ACHN (cell line): ENCODE data around the gene PIGQ.
A peak's percentile ranks its signal among the peaks of the same experiment; 100 is the strongest.

Experiments used
- DNase-seq: peaks from one replicate; pipeline ENCODE4 v3.0.0-alpha.2; 2015
- in situ Hi-C: cut with HindIII; loops from 2 replicates; pipeline ENCODE4 v1.10.0; 2017; ENCODE audit warnings: low sequenced_read_pairs, low pct_ligation_motif_present, low pct_unique_long_range_greater_than_20kb

Gene PIGQ

DNA sequence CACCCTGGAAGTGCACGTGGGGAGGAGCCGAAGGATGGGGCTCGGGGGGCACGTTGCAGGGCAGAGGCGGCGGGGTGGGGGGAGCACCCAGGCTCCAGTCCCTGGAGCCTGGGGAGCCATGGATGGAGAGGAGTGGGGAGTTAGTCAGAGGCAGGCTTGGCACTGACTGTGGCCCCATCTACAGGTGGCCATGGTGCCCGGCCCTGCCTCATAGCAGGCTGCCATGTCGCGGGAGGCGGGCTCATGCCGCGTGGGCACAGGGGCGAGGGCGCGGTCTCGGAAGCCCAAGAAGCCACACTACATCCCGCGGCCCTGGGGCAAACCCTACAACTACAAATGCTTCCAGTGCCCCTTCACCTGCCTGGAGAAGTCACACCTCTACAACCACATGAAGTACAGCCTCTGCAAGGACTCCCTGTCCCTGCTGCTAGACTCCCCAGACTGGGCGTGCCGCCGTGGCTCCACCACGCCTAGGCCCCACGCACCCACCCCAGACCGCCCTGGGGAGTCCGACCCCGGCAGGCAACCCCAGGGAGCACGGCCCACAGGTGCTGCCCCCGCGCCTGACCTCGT is 6.6 kb upstream of the PIGQ start:
- in situ Hi-C loops: no loop called here
- no peak for DNase-seq

DNA sequence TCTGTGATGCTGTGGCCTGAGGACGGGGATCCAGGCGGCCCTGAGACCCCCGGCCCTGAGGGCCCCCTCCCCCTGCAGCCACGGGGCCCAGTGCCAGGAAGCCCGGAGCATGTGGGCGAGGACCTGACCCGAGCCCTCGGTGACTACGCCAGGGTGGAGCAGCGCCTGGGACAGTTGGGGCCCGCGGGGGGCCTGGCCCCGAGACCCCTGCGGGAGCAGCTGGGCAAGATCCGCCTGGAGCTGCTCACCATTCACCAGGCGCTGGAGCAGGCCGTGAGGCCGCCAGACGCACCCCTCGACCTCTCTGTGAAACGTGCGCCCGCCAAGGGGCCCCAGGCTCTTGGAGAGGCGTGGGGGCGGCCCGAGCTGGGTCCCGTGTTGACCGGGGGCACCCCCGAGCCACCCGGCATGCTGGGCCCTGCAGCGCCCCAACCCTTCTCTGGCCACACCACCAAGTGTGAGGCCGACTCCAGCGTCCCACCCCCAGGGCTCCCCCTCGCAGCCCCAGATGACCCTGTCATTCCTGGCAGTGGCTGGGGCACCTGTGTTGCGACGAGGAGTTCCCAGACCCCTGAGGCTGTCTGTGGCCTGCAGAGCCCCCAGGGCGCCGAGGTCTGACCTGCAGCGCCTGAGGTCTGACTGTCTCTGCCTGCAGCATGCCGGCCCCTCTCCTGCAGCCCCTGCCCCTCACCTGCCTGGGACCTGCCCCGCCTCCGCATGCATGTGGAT is 4.9 kb upstream of the PIGQ start:
- in situ Hi-C loops: no loop called here

GRCh38 chr16:565419-566330 is 4.1 kb upstream of the PIGQ start:
- no peak for DNase-seq
- in situ Hi-C loops: no loop called here

More for the DNA sequence above, 4.9 kb upstream of the PIGQ start:
- DNase-seq: no peak

DNA sequence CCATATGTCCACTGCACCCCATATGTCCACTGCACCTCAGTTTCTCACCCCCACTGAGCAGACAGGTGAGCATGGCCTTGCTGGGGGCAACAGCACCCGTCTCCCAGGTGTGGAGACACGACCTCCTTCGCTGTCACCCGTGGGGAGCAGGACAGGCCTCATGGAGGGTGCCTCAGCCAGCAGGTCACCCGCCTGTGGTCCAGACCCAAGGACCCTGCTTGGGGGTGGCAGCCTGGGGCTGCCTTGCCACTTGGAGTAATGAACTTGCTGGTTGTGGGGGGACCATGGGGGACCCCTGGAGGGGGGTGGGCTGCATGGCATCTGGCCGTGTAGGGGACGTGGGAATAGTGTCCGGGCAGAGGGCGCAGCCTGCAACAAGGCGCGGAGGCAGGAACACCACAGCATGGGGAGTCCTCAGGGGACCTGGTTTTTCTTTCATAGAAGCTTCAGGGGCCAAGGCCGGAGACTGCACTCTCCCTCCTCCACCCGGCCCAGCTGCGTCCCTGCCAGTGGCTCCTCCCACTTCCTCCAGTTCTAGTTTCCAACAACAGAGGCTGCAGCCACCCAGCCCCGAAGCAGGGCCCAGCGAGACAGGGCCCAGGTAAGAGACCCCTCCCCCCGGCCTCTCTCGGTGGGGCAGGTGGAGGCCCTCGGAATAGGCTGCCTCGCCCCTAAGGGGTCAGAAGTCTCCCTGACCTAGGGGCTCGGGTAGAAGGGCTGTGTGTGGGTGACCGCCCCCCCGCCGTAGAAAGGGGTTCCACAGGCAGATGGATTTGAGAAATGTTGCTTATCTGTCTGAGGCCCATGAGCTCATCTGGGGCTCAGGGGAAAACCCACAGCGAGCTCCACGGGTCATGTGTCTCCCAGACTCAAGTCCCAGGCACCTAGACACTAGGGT is 3.0 kb upstream of the PIGQ start, which contains the start of gene NHLRC4:
NHLRC4 (plus strand) TSS at position 531 of the 898 bp plus-strand sequence. CDS start 1,043 bp downstream, outside the sequence.
- peak; percentile 45 for DNase-seq
- in situ Hi-C loops: no loop called here

DNA sequence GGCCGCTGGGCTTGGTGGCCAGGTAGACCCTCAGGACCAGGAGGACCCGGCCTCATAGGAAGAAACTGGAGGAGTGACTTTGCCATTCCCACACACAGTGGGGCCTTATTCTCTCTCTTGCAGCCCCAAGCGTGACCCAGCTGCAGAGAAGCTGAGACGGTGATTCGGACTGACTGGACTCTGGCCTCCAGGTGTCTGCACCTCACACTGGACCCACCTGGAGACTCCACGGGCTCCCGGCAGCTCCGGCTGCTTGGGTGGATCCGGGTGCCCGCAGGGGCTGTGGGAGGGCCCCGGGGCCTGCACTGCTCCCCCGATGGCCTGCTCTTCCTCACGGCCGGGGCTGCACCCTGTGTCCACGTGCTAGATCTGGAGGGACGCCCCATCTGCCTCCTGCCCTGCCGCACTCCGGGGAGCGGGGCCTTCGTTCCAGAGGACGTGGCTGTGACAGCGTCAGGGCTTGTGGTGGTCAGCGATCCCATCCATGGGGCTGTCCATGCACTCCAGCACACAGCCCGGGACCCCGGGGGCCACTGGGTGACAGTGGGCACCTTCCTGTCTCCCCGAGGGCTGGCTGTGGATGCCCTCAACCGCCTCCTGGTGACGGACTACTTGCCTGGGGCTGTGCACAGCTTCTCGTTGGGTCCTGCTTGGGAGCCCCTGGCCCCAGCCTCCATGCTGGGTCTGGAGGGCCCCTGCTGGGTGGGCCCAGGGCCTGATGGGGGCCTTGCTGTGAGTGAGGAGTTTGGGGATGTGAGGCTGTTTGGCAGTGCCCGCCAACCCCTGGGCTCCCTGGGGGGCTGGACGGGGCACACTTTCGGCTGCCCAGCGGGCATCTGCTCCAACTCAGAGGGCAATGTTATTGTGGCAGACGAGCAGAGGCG is 2.2 kb upstream of the PIGQ start:
- no peak for DNase-seq
- in situ Hi-C loops: no loop called here

DNA sequence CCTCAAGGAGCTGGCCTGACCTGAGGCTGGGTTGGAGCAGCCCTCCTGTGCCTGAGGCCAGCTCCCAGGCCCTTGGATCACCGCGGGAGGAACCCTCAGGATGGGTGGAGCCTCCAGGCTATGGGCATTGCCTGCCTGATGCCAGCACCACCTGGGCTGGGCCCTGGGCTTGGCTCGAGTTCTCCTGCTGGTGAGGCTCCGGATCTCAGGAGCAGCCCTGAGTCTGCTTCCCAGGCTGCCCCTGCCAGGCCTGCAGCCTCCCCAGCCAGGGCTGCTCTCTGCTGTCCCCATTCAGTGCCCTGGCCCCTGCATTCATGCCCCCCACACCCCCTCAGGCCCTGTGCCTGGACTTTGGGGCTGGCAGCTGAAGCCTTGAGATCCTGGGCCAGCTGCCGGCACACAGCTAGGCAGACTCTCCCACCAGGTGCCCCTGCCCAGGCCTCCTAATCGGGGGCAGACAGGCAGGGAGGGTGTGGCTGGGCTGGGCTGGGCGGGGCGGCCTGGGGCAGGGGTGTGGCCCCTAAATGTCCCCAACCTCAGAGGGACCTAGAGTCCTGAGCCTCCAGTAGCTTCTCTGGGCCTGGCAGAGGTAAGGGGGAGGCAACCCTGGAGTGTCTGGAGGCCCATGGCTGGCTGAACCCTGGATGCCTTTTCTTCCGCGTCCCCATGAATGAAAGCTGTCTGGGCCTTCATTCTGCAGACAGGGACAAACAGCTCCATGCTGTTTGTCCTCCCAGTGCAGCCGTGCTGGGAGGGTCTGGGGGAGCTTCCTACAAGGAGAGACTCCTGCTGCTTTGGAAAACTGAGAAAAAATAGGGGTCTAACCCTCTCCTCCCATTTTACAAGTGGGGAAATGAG is 1.1 kb upstream of the PIGQ start:
- in situ Hi-C loops: no loop called here
- no peak for DNase-seq

DNA sequence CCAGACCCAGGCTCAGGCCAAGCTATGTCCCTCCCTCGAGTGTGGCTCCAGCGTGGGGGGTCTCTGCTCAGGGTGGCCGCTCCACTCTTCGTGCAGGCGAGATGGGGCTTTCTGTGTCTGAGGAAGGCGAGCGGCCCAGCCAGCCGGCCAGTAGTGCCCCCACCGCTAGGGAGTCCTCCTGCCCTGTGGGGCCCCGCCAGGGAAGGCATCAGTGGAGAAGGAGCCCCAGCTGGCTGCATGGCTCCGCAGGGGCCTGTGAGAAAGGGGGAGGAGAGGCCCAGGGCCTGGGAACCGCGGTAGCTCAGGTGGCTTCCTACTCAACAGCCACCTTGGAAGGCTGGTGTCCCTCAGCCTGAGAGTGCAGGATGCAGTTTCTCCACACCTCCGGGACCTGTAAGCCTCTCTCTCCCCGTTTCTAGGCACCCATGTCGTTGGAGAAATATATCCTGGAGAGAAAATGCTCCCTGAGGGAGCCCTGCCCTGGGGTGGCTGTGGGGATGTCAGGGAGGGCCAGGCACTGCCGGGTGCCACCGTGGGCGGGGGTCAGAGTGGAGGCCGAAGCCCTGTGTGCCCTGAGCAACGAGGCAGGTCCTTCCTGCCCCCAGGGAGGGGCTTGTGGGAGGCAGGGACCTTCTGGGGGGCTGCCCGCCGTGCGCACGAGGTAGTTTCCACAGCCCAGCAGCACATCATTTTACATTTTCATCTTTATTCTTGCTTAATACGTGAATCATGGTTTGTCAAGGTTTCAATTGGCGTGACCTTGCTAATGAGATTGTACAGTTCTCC is 3.3 kb downstream of the PIGQ start:
- in situ Hi-C loops: no loop called here
- no peak for DNase-seq

DNA sequence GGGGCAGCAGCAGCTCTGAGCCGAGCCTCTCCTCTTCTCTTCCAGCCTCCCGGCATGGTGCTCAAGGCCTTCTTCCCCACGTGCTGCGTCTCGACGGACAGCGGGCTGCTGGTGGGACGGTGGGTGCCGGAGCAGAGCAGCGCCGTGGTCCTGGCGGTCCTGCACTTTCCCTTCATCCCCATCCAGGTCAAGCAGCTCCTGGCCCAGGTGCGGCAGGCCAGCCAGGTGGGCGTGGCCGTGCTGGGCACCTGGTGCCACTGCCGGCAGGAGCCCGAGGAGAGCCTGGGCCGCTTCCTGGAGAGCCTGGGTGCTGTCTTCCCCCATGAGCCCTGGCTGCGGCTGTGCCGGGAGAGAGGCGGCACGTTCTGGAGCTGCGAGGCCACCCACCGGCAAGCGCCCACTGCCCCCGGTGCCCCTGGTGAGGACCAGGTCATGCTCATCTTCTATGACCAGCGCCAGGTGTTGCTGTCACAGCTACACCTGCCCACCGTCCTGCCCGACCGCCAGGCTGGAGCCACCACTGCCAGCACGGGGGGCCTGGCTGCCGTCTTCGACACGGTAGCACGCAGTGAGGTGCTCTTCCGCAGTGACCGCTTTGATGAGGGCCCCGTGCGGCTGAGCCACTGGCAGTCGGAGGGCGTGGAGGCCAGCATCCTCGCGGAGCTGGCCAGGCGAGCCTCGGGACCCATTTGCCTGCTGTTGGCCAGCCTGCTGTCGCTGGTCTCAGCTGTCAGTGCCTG is 4.4 kb downstream of the PIGQ start:
- in situ Hi-C loops: no loop called here
- DNase-seq: no peak

GRCh38 chr16:575354-576196 is 5.8 kb downstream of the PIGQ start:
- no peak for DNase-seq
- in situ Hi-C loops: no loop called here

GRCh38 chr16:576197-576822 is 6.5 kb downstream of the PIGQ start:
- in situ Hi-C loops: no loop called here
- DNase-seq: no peak

- DNase-seq: no peak
- in situ Hi-C loops: no loop called here
Measured at GRCh38 chr16:576823-577201, 7.0 kb downstream of the PIGQ start.

DNA sequence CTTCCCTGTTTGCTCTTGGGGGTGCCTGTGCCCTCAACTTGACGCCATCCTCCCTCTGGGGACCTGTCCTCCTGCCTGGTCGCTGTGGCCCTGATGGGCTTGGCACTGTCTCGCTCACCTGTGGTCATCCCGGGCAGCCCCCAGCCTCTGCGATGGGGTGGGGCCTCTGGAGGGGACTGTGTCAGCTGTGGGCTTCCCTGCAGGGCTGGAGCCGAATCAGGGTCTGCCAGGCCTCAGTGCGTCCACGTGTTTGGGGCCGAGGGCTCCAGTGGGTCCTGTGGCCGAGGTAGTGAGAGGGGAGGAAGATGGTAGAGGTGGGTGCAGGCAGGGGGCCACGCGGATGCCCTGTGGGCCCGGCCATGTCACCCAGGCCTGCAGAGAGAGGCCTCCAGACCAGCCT is 8.0 kb downstream of the PIGQ start:
- DNase-seq: no peak
- in situ Hi-C loops: no loop called here

- no peak for DNase-seq
- in situ Hi-C loops: no loop called here
Measured at GRCh38 chr16:578232-578869, 8.6 kb downstream of the PIGQ start.

- in situ Hi-C loops: no loop called here
- peak; percentile 52 for DNase-seq
Measured at GRCh38 chr16:578870-579405, 9.2 kb downstream of the PIGQ start.
